ENCODE measurements around the gene EDARADD. TPM values are rescaled to one million over a fixed set of nuclear protein-coding genes. Genes with fewer than 3 reads are reported as not detected.
A peak's percentile ranks its signal among the peaks of the same experiment; 100 is the strongest.

EDARADD gene
- total and polyA plus RNA-seq, 2 of the 13 experiments (the other 11 are each of a cell fraction or from before 2014, with no cell fraction given), result 0.03 TPM; not detected in 1

DNA sequence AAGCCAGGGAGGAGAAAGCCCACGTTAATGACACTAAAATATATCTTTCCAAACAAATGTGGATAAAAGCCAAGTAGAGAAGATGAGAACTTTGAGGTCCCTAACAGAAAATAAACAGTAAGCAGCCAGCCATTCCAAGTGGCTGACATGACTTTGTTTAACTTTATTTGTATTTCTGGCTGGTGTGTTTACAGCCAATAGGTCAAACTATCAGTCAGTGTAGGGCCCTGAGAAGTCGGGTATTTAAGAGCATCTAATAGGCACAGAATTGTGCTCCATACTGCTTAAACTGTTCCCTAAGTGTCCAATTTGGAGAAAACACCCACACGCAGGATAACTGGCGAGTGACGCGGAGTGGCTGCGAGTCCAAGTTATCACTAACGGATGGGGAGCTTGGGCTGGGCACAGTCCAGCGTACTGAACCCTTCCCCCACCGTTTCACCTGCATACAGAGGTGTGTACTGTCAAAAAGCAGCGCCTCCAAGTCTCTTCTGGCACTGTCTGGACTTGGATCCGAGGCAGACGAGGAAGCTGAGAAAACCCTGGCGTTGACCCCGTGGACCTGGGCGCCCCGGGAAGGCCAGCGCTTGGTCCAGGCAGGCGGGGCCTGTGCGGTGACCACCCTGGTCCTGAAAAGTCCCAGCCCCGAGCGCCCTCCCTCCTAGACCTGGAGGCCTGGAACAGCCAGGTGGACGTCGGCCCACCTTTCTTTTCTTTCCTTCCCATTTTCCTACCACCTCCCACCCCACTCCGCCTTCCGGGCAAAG is 129.0 kb downstream of the EDARADD start (continued):
- TF ChIP-seq, protein P1, sequence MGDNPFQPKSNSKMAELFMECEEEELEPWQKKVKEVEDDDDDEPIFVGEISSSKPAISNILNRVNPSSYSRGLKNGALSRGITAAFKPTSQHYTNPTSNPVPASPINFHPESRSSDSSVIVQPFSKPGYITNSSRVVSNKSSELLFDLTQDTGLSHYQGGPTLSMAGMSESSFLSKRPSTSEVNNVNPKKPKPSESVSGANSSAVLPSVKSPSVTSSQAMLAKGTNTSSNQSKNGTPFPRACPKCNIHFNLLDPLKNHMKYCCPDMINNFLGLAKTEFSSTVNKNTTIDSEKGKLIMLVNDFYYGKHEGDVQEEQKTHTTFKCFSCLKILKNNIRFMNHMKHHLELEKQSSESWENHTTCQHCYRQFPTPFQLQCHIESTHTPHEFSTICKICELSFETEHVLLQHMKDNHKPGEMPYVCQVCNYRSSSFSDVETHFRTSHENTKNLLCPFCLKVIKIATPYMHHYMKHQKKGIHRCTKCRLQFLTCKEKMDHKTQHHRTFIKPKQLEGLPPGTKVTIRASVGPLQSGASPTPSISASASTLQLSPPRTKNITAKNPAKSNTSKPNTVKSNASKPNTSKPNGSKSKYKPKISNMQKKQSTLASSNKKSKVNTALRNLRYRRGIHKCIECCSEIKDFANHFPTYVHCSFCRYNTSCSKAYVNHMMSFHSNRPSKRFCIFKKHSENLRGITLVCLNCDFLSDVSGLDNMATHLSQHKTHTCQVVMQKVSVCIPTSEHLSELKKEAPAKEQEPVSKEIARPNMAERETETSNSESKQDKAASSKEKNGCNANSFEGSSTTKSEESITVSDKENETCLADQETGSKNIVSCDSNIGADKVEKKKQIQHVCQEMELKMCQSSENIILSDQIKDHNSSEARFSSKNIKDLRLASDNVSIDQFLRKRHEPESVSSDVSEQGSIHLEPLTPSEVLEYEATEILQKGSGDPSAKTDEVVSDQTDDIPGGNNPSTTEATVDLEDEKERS (CRISPR knock-in tag; IDR thresholded peaks at IDR 0.05), result no peak; the same call in none of the 2 replicates
- TF ChIP-seq SMAD3 (CRISPR knock-in tag; IDR thresholded peaks at IDR 0.05) (no peak), ZNF343 (CRISPR knock-in tag; IDR thresholded peaks at IDR 0.05) (no peak), NR1H2 (CRISPR knock-in tag; IDR thresholded peaks at IDR 0.05; ENCODE audit: borderline replicate concordance, low read depth) (no peak), NCOR1 (IDR thresholded peaks at IDR 0.05; ENCODE audit: borderline replicate concordance, low read length) (no peak), KLF6 (CRISPR knock-in tag; IDR thresholded peaks at IDR 0.05) (no peak), ZNF557 (CRISPR knock-in tag; IDR thresholded peaks at IDR 0.05) (0 out of 2 replicates have a peak, but pooled peaks have one; percentile 2), MBNL3 (CRISPR knock-in tag; conservative IDR thresholded peaks at IDR 0.05) (no peak), SRY (CRISPR knock-in tag; IDR thresholded peaks at IDR 0.05) (no peak; the same call in 1 of the 2 replicates), HDAC6 (IDR thresholded peaks at IDR 0.05; ENCODE audit: low read depth, low read length) (no peak), ZNF331 (CRISPR knock-in tag; IDR thresholded peaks at IDR 0.05) (peak; percentile 20; the same call in 1 of the 2 replicates), NBN (conservative IDR thresholded peaks at IDR 0.05) (no peak), ZFYVE20 (CRISPR knock-in tag; IDR thresholded peaks at IDR 0.05; ENCODE audit: borderline replicate concordance, low read depth) (no peak), TARDBP (CRISPR knock-in tag; IDR thresholded peaks at IDR 0.05) (peak; percentile 74; the same call in 1 of the 2 replicates), ZNF44 (CRISPR knock-in tag; IDR thresholded peaks at IDR 0.05) (0 out of 2 replicates have a peak, but pooled peaks have one; percentile 26)
- TF ChIP-seq, protein P2, sequence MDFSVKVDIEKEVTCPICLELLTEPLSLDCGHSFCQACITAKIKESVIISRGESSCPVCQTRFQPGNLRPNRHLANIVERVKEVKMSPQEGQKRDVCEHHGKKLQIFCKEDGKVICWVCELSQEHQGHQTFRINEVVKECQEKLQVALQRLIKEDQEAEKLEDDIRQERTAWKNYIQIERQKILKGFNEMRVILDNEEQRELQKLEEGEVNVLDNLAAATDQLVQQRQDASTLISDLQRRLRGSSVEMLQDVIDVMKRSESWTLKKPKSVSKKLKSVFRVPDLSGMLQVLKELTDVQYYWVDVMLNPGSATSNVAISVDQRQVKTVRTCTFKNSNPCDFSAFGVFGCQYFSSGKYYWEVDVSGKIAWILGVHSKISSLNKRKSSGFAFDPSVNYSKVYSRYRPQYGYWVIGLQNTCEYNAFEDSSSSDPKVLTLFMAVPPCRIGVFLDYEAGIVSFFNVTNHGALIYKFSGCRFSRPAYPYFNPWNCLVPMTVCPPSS (IDR thresholded peaks at IDR 0.05), result no peak
- TF ChIP-seq, protein P3, sequence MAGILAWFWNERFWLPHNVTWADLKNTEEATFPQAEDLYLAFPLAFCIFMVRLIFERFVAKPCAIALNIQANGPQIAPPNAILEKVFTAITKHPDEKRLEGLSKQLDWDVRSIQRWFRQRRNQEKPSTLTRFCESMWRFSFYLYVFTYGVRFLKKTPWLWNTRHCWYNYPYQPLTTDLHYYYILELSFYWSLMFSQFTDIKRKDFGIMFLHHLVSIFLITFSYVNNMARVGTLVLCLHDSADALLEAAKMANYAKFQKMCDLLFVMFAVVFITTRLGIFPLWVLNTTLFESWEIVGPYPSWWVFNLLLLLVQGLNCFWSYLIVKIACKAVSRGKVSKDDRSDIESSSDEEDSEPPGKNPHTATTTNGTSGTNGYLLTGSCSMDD (CRISPR knock-in tag; IDR thresholded peaks at IDR 0.05), result no peak
- TF ChIP-seq, protein P4, sequence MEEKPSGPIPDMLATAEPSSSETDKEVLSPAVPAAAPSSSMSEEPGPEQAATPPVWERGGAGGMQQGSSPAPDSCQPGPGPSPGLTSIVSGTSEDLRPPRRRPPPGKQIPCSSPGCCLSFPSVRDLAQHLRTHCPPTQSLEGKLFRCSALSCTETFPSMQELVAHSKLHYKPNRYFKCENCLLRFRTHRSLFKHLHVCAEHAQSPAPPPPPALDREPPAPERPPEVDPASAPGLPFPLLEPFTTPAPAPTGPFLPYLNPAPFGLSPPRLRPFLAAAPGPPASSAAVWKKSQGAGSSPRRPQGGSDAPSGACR (CRISPR knock-in tag; IDR thresholded peaks at IDR 0.05), result peak; percentile 74; the same call in 1 of the 2 replicates
- TF ChIP-seq, protein P5, sequence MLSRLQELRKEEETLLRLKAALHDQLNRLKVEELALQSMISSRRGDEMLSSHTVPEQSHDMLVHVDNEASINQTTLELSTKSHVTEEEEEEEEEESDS (CRISPR knock-in tag; IDR thresholded peaks at IDR 0.05; ENCODE audit: borderline replicate concordance), result no peak
- TF ChIP-seq, protein P6, sequence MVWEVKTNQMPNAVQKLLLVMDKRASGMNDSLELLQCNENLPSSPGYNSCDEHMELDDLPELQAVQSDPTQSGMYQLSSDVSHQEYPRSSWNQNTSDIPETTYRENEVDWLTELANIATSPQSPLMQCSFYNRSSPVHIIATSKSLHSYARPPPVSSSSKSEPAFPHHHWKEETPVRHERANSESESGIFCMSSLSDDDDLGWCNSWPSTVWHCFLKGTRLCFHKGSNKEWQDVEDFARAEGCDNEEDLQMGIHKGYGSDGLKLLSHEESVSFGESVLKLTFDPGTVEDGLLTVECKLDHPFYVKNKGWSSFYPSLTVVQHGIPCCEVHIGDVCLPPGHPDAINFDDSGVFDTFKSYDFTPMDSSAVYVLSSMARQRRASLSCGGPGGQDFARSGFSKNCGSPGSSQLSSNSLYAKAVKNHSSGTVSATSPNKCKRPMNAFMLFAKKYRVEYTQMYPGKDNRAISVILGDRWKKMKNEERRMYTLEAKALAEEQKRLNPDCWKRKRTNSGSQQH (CRISPR knock-in tag; IDR thresholded peaks at IDR 0.05; ENCODE audit: low read depth), result no peak
- TF ChIP-seq, protein P7, sequence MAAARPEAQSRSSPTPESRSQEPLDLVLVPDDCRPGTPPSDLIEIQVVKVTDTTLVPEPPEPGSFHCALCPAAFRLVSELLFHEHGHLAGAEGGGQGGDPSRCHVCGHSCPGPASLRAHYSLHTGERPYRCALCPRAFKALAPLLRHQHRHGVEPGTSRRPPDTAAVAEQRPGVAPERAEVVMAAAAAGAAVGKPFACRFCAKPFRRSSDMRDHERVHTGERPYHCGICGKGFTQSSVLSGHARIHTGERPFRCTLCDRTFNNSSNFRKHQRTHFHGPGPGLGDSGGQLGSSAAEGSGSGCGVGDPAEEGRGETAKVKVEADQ (CRISPR knock-in tag; IDR thresholded peaks at IDR 0.05; ENCODE audit: borderline replicate concordance), result no peak; the same call in 1 of the 2 replicates

All from HepG2 (cell line).